ENCODE data around the gene ARMC6.

DNA sequence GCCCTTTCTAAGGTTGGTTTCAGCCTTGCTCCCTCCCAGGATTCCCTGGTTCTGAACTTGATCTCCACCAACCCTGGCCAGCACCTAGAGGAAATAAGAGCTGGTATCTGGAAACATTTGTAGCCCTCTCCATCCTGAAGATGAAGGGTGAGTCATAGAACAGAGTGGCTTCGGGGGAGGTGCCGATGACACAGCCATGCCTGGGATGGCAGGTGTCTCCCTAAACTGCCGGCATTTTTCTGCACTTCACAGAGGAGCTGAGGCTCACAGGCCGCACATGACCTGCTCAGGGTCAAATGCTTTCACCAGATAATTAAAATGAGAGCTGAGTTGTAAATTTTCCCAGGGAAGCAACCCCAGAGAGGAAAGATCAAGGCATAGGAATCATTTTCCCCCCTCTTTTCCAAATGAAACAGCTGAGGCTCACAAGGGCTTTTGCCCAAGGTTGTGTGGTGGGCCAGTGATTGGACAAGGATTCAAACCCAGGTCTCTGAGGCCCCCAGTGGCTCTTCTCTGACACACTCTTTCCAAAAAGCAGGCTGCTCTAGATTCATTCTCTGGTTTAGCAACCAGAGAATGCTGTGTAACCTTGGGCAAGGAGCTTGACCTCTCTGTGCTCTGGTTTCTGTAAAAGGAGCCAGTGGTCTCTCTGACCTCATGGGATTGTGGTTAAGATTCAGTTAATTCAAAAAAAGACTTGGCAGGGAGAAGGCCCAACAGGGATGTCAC, 29.2 kb downstream of the ARMC6 start:
- TF ChIP-seq, protein P1, sequence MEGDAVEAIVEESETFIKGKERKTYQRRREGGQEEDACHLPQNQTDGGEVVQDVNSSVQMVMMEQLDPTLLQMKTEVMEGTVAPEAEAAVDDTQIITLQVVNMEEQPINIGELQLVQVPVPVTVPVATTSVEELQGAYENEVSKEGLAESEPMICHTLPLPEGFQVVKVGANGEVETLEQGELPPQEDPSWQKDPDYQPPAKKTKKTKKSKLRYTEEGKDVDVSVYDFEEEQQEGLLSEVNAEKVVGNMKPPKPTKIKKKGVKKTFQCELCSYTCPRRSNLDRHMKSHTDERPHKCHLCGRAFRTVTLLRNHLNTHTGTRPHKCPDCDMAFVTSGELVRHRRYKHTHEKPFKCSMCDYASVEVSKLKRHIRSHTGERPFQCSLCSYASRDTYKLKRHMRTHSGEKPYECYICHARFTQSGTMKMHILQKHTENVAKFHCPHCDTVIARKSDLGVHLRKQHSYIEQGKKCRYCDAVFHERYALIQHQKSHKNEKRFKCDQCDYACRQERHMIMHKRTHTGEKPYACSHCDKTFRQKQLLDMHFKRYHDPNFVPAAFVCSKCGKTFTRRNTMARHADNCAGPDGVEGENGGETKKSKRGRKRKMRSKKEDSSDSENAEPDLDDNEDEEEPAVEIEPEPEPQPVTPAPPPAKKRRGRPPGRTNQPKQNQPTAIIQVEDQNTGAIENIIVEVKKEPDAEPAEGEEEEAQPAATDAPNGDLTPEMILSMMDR (IDR thresholded peaks at IDR 0.05) = no peak
- TF ChIP-seq POLR2A (IDR thresholded peaks at IDR 0.05) = no peak
